Endometrium (tissue), 2 donors: ENCODE data around the gene OR1L1.

ENCODE experiments used
- FAIRE-seq: peaks from 2 replicates; lab custom pipeline; 2012; peaks lifted over from hg19 to GRCh38; lab: Jason Lieb, UNC
- donor health status: control.
- donor health status: control.

OR1L1 gene, protein sequence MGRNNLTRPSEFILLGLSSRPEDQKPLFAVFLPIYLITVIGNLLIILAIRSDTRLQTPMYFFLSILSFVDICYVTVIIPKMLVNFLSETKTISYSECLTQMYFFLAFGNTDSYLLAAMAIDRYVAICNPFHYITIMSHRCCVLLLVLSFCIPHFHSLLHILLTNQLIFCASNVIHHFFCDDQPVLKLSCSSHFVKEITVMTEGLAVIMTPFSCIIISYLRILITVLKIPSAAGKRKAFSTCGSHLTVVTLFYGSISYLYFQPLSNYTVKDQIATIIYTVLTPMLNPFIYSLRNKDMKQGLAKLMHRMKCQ

DNA sequence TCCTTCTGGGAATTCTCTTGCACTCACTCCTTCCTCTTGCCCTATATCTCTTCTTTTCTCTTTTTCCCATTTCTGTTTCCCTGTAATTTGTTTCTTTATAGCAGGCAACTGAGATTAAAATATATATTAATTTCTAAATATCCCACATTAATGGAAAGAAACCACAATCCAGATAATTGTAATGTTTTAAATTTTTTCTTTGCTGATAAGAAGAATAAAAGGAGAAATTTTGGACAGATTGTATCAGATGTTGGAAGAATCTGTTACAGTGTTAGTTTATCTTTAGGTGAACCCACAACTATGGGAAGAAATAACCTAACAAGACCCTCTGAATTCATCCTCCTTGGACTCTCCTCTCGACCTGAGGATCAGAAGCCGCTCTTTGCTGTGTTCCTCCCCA, at the start of gene OR1L1:
TSS of gene OR1L1 (plus strand) at position 301 of the 400 bp plus-strand sequence. CDS start at position 301, 0 bp downstream.
- FAIRE-seq: no peak

DNA sequence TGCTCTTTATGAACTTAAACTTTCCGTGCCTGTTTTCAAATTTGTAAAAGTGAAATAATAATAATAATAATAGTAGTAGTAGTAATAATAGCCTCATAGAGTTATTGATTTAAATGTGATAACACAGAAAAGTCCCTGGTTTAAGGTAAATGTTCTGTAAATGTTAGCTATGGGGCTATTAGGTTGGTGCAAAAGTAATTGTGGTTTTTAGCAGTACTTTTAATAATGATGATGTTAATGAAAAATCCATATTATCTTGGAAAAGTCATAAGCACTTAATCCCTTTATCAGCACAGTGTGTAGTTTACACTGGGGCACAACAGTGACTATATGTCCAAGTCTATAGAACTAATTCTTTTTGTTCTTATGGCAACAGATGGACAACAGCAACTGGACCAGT, 47.2 kb upstream of the OR1L1 start, which contains the start of gene OR1Q1:
TSS of gene OR1Q1 (plus strand) at position 377 of the 400 bp plus-strand sequence. CDS start at position 377, 0 bp downstream.
- FAIRE-seq: no peak

DNA sequence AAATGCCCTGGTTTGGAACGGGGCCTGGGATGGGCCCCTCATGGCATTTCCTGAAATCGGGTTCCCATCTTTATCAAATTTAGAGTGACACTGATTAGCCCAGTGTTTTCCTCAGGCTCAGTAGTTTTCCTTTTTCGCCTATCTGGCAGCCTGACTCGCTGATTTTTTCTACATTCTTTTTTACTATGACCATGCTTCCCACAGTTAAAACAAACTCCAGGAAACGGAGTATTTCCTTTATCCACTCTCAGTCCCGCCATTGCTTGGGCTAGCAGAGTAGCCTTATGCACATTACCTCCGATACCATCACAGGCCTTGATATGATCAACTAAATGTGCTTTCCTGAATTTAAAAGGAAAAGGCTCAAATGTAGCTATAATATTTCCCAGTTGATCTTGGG, 41.5 kb upstream of the OR1L1 start:
- FAIRE-seq: no peak

GRCh38 chr9:122642226-122642625, 19.3 kb upstream of the OR1L1 start:
- no peak for FAIRE-seq

DNA sequence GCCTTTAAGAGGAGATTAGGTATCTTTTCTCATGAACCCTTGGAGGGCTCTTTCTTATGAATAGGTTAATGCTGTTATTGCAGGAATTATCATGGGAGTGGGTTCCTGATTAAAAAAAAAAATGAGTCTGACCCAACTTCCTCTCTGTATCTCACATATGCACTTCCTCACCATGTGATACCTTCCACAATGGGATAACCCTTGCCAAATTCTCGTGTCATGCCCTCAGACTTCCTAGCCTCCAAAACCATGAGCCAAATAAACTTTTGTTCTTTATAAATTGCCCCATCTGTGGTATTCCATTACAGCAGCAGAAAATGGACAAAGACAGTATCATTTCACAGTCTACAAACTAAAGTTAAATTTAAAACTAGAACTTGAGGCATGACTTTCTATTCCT, 5.1 kb upstream of the OR1L1 start:
- no peak for FAIRE-seq

DNA sequence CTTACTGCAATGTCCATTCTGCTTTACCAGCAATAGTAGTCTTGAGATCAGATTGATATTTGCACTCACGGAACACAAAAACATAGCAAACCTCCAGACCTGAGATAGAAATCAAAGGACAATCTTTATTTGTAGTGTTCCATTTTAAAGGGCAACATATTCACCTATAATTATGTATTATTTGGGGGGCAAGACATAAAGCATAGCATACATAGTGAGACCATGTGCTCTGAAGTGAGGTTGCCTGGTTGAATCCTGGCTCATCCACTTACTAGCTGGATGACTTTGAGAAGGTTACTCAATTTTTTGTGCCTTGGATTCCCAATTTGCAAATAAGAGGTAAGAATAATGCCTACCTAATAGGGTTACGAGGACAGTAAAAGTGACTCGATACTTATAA, 4.0 kb upstream of the OR1L1 start, which contains the start of gene OR1B1:
TSS of gene OR1B1 (minus strand) at position 101 of the 400 bp plus-strand sequence.
- no peak for FAIRE-seq

- FAIRE-seq: no peak
Measured at GRCh38 chr9:122672481-122672880, 11.0 kb downstream of the OR1L1 start.

DNA sequence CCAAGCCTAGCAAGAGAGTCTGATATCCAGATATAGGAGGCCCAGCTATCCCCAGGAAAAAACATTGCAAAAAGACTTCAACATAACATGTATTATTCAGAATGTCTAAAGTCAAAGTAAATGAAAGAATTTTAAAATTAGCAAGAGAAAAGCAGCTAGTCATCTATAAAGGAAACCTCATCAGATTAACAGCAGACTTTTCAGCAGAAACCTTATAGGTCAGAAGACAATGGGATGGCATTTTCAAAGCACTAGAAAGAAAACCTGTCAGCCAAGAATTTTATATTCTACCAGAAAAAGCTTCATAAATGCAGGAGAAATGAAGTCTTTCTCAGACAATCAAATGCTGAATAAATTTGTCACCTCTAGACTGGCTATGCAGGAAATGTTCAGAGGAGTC, 23.3 kb downstream of the OR1L1 start:
- FAIRE-seq: no peak

DNA sequence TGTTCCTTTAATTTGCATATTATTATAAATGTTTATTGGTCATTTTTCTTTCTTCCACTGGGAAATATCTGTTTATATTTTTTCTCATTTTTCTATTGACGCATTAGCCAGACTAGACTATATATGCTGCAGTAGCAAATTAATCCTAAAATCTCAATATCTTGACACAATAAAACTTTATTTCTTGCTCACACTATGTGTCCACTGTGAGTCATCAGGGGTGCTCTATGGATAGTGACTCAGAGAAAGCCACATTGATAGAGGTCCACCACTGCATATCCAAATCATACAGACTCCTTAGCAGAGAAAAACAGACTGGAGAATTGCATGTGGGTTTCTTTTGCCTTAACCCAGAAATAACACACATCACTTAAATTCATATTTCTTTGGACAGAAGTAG, 34.2 kb downstream of the OR1L1 start:
- no peak for FAIRE-seq
